Esophagus muscularis mucosa (tissue), 4 donors: ENCODE data around the gene CHCHD3. TPM values are rescaled to one million over a fixed set of nuclear protein-coding genes. Genes with fewer than 3 reads are reported as not detected.

Experiments
- DNase-seq: peaks from one replicate; pipeline ENCODE4 v3.0.0-alpha.2; 2017; ENCODE audit errors: extremely low spot score
- H3K27ac ChIP-seq, 4 donors: fragments of 200-600 bp; sonication (generic); replicated peaks in 1 of 4; 1 replicate in 3 of 4; 2 replicates in 1 of 4; pipeline ENCODE4 v1.5.1; 2016 to 2019; ENCODE audit warnings: mild to moderate bottlenecking in 1 of 4
- H3K27me3 ChIP-seq, 4 donors: fragments of 200-600 bp; sonication (generic); one replicate each; pipeline versions ENCODE4 v1.5.1 to v1.6.0; 2016 to 2019
- H3K36me3 ChIP-seq, 4 donors: fragments of 200-600 bp; sonication (generic); one replicate each; pipeline ENCODE4 v1.5.1; 2016 to 2019
- H3K4me1 ChIP-seq, 4 donors: fragments of 200-600 bp; sonication (generic); one replicate each; pipeline ENCODE4 v1.5.1; 2016 to 2019
- H3K4me3 ChIP-seq, 4 donors: fragments of 200-600 bp; sonication (generic); 1 replicate in 2 of 4; 2 replicates in 2 of 4; pipeline ENCODE4 v1.5.1; 2016 to 2019; ENCODE audit warnings: mild to moderate bottlenecking in 4 of 4, moderate library complexity in 1 of 4
- H3K9me3 ChIP-seq, 4 donors: fragments of 200-600 bp; sonication (generic); 1 replicate in 3 of 4; 2 replicates in 1 of 4; pipeline ENCODE4 v1.5.1; 2016 to 2019
- EP300 ChIP-seq: sonication (generic); formaldehyde crosslinking; IDR thresholded peaks from one replicate; pipeline ENCODE4 v1.6.1; 2017; ENCODE audit warnings: antibody characterized with exemption
- POLR2A ChIP-seq: fragments of 450-650 bp; IDR thresholded peaks from one replicate; pipeline ENCODE4 v1.6.1; 2017; ENCODE audit warnings: antibody characterized with exemption, moderate library complexity, mild to moderate bottlenecking, low read depth
- POLR2AphosphoS5 ChIP-seq, 2 donors: sonication (generic); formaldehyde crosslinking; IDR thresholded peaks; one replicate each; pipeline ENCODE4 v1.6.1; 2017; ENCODE audit warnings: antibody characterized with exemption in 2 of 2
- WGBS: methylation state at CpG from one replicate; pipeline ENCODE4 v1.1.5; 2018; 5-methylcytosine and 5-hydroxymethylcytosine counted together
- intact Hi-C: fragments of 100-400 bp; cut with DNase I; formaldehyde crosslinking; loops from one replicate; pipeline ENCODE4 v1.15.1; 2023
- total RNA-seq, 4 donors: library from RNA; depleted of rRNA; stranded (reverse); fragments of >200 nt; gene quantifications; one replicate each; pipeline versions ENCODE4 v1.1.0 to v1.2.1, GENCODE V29; 2016
- TF ChIP-seq, protein P1 (sequence below), 3 experiments: fragments of 200-600 bp in 2 of 3; fragments of 450-650 bp in 1 of 3; sonication (generic) in 2 of 3; IDR thresholded peaks; one replicate each; pipeline ENCODE4 v1.5.1; 2017 to 2019; ENCODE audit warnings: antibody characterized with exemption in 3 of 3, mild to moderate bottlenecking in 2 of 3, moderate library complexity in 1 of 3

The CHCHD3 gene
- total RNA-seq, 4 donors from 2014 or later, result 58.6 to 74.3 (median 68.9) TPM

DNA sequence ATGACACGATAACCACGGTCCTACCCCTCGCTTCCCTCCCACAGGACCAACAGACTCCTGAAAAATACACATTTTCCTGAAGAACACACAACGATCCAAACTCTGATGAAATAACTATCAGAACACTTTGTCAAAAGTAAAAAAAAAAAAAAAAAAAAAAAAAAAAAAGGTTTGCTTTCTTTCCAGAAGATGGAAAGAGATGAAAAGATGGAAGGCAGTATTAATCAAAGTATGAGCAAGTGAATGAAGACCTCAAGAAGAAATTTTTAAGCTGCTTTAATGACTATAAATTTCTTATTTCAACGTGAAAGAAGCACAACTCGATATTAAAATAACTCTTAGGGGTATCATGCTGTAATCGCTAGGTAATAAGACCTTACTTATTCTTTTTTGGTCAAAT lies 202.3 kb downstream of the CHCHD3 start:
- intact Hi-C loops, result no loop called here
- H3K27ac ChIP-seq, result no peak overlapping the region
- no peaks in the 10 kb centered on the region for H3K27me3 ChIP-seq
- no peak overlapping the region for H3K4me3 ChIP-seq
- WGBS, result 96% methylated on average over 5 of the region's 7 CpGs
- no peaks in the 10 kb centered on the region for H3K9me3 ChIP-seq
- TF ChIP-seq POLR2A, result no peak
- TF ChIP-seq EP300, result no peak
- TF ChIP-seq, protein P1, sequence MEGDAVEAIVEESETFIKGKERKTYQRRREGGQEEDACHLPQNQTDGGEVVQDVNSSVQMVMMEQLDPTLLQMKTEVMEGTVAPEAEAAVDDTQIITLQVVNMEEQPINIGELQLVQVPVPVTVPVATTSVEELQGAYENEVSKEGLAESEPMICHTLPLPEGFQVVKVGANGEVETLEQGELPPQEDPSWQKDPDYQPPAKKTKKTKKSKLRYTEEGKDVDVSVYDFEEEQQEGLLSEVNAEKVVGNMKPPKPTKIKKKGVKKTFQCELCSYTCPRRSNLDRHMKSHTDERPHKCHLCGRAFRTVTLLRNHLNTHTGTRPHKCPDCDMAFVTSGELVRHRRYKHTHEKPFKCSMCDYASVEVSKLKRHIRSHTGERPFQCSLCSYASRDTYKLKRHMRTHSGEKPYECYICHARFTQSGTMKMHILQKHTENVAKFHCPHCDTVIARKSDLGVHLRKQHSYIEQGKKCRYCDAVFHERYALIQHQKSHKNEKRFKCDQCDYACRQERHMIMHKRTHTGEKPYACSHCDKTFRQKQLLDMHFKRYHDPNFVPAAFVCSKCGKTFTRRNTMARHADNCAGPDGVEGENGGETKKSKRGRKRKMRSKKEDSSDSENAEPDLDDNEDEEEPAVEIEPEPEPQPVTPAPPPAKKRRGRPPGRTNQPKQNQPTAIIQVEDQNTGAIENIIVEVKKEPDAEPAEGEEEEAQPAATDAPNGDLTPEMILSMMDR (IDR thresholded peaks at IDR 0.05), result no peak
- TF ChIP-seq POLR2AphosphoS5 (IDR thresholded peaks at IDR 0.05), result no peak
- DNase-seq, result no peak
- H3K4me1 ChIP-seq, result peaks cover 0 to 17% (median 5%) of the 10 kb centered on the region in 4 donors
- H3K36me3 ChIP-seq, result peaks cover 0 to 10% (median 0%) of the 10 kb centered on the region in 4 donors

DNA sequence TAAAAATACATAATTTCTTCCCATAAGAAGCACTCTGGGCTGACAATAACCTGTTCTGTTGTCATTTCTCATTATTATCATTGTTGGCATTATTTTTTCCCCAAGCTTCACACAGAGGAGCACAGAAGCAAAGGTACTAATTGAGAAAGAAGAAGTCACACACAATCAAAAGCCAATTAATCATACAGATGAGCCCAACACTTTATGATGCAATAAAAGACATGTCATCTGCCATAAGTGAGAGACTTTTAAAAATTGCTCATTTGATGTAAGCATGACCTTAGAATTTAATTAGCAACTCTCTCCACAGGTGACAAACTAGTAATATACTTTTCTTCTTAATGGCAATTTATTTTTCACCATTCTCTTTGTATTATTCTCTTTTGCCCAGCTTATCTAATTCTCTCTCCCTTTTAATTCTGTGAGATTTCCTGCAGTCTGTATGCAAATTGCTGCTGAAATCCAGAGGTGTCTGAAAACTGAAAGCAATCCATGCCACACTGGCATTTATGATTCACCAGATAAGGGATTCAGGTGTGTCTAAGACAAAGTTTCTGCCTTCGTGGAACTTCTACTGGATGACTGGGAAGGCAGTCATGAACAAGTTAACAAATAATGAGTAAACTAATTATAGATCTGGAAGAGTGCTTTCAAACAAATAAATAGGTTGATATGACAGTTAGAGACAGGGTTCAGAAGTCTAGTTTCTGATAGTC lies 203.5 kb downstream of the CHCHD3 start:
- no peak for DNase-seq
- WGBS, result 83% methylated on average over 1 of the region's 1 CpG
- intact Hi-C loops, result no loop called here
- no peak overlapping the region for H3K4me3 ChIP-seq
- H3K36me3 ChIP-seq, result peaks cover 0 to 4% (median 0%) of the 10 kb centered on the region in 4 donors
- H3K9me3 ChIP-seq, result no peaks in the 10 kb centered on the region
- H3K27me3 ChIP-seq, result no peaks in the 10 kb centered on the region
- no peak overlapping the region for H3K27ac ChIP-seq
- TF ChIP-seq POLR2AphosphoS5 (IDR thresholded peaks at IDR 0.05) (no peak), EP300 (no peak), POLR2A (no peak)
- TF ChIP-seq, protein P1 (IDR thresholded peaks at IDR 0.05), result no peak
- H3K4me1 ChIP-seq, result peaks cover 0 to 17% (median 5%) of the 10 kb centered on the region in 4 donors

DNA sequence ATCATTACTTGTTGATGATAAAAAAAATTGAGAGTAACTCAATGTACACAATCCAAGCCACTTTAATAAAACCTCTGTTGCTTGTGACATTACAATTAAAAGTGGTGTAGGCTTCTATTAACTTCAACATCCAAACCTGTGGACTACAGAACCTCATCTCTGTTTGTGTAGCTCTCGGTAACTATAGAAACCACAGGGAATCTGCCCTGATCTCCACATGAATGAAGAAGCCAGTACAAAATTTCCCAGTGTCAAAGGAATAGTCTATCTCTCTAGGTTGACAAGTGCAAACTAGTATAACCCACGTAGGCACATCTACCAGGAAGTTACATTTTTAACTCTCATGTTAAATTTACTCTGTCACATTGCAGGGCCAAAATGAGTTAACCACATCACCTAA lies 204.3 kb downstream of the CHCHD3 start:
- no peak overlapping the region for H3K4me3 ChIP-seq
- no peak overlapping the region for H3K27ac ChIP-seq
- H3K27me3 ChIP-seq, result no peaks in the 10 kb centered on the region
- 81% methylated on average over 2 of the region's 2 CpGs for WGBS
- peaks cover 0 to 4% (median 0%) of the 10 kb centered on the region in 4 donors for H3K36me3 ChIP-seq
- TF ChIP-seq, protein P1 (IDR thresholded peaks at IDR 0.05), result no peak
- no peak for TF ChIP-seq POLR2AphosphoS5 (IDR thresholded peaks at IDR 0.05)
- TF ChIP-seq POLR2A, result no peak
- TF ChIP-seq EP300, result no peak
- intact Hi-C loops, result no loop called here
- no peaks in the 10 kb centered on the region for H3K9me3 ChIP-seq
- no peak for DNase-seq
- H3K4me1 ChIP-seq, result peaks cover 0 to 17% (median 5%) of the 10 kb centered on the region in 4 donors

DNA sequence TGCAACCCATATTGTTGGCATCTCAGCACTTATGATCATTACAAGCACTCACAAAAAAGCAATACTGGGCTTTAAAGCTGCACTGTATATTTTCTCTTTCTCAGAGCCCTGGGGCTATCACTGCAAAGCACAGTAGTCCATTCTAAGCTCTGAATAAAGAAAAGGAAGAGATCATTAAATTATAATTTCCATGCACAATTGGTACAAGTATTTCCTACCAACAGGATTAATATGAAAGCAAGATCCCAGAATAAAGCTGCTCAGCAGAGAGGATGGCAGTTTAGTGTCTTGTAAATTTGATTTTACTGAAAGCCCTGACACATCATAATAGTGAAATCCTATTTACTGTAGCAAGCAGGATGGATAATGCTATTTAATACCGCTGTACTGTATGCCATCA lies 205.3 kb downstream of the CHCHD3 start:
- WGBS, result 89% methylated on average over 1 of the region's 1 CpG
- intact Hi-C loops, result no loop called here

More for the DNA sequence above, 205.3 kb downstream of the CHCHD3 start:
- no peak overlapping the region for H3K27ac ChIP-seq
- H3K36me3 ChIP-seq, result peaks cover 0 to 4% (median 0%) of the 10 kb centered on the region in 4 donors
- no peak overlapping the region for H3K4me3 ChIP-seq
- H3K9me3 ChIP-seq, result no peaks in the 10 kb centered on the region
- peaks cover 0 to 17% (median 5%) of the 10 kb centered on the region in 4 donors for H3K4me1 ChIP-seq
- TF ChIP-seq EP300 (no peak), POLR2AphosphoS5 (IDR thresholded peaks at IDR 0.05) (no peak), POLR2A (no peak)
- TF ChIP-seq, protein P1 (IDR thresholded peaks at IDR 0.05), result no peak
- H3K27me3 ChIP-seq, result no peaks in the 10 kb centered on the region
- no peak for DNase-seq
